H9 (cell line): ENCODE data around the gene MBP. TPM values are rescaled to one million over a fixed set of nuclear protein-coding genes. Genes with fewer than 3 reads are reported as not detected.

Source experiments
- DNase-seq: peaks from one replicate; pipeline ENCODE4 v3.0.0-alpha.2; 2017
- H2AFZ ChIP-seq: one replicate; pipeline ENCODE4 v1.6.1; 2013; ENCODE audit warnings: mild to moderate bottlenecking, low read length, control low read depth, moderate library complexity
- H2AK5ac ChIP-seq: 2 replicates; pipeline ENCODE4 v1.6.1; 2013; ENCODE audit warnings: low read length, control low read depth, mixed read lengths; ENCODE audit not compliant: insufficient read length
- H2BK120ac ChIP-seq: one replicate; pipeline ENCODE4 v1.6.1; 2013; ENCODE audit warnings: low read depth, mild to moderate bottlenecking, low read length, control low read depth, inconsistent platforms; ENCODE audit not compliant: poor library complexity, severe bottlenecking
- H2BK12ac ChIP-seq: 2 replicates; pipeline ENCODE4 v1.6.1; 2013; ENCODE audit warnings: low read length, control low read depth, mixed read lengths, low read depth; ENCODE audit not compliant: insufficient read length
- H2BK15ac ChIP-seq: 2 replicates; pipeline ENCODE4 v1.6.1; 2013; ENCODE audit warnings: low read depth, low read length, control low read depth
- H2BK20ac ChIP-seq: one replicate; pipeline ENCODE4 v1.6.1; 2013; ENCODE audit warnings: low read depth, mild to moderate bottlenecking, low read length, control low read depth, inconsistent platforms; ENCODE audit not compliant: poor library complexity, severe bottlenecking
- H2BK5ac ChIP-seq: 2 replicates; pipeline ENCODE4 v1.6.1; 2013; ENCODE audit warnings: low read length, control low read depth, mixed read lengths; ENCODE audit not compliant: insufficient read length
- H3K14ac ChIP-seq: 2 replicates; pipeline ENCODE4 v1.6.1; 2013; ENCODE audit warnings: low read length, control low read depth; ENCODE audit not compliant: insufficient read depth
- H3K18ac ChIP-seq: 2 replicates; pipeline ENCODE4 v1.6.1; 2013; ENCODE audit warnings: low read depth, mild to moderate bottlenecking, mixed read lengths, low read length, control low read depth; ENCODE audit not compliant: insufficient read length
- H3K23ac ChIP-seq: 2 replicates; pipeline ENCODE4 v1.6.1; 2013; ENCODE audit warnings: low read length, control low read depth, mixed read lengths, low read depth; ENCODE audit not compliant: insufficient read length
- H3K23me2 ChIP-seq: 2 replicates; pipeline ENCODE4 v1.6.1; 2013; ENCODE audit warnings: low read depth, mild to moderate bottlenecking, mixed read lengths, low read length, control low read depth; ENCODE audit not compliant: insufficient read length, poor library complexity, severe bottlenecking
- H3K27ac ChIP-seq: 2 replicates; pipeline ENCODE4 v1.5.1; 2013; ENCODE audit warnings: low read length, control low read depth, mixed read lengths, low read depth; ENCODE audit not compliant: insufficient read length
- H3K27me3 ChIP-seq: 2 replicates; pipeline ENCODE4 v1.6.1; 2013; ENCODE audit warnings: low read length, control low read depth, inconsistent platforms; ENCODE audit not compliant: insufficient read depth
- H3K4ac ChIP-seq: 2 replicates; pipeline ENCODE4 v1.6.1; 2013; ENCODE audit warnings: low read depth, mild to moderate bottlenecking, control low read depth, inconsistent platforms, low read length, moderate library complexity
- H3K4me1 ChIP-seq: 2 replicates; pipeline ENCODE4 v1.6.1; 2013; ENCODE audit warnings: low read length, control low read depth, inconsistent platforms; ENCODE audit not compliant: insufficient read depth
- H3K4me2 ChIP-seq: 2 replicates; pipeline ENCODE4 v1.6.1; 2013; ENCODE audit warnings: low read length, control low read depth, mixed read lengths; ENCODE audit not compliant: insufficient read length, insufficient read depth
- H3K56ac ChIP-seq: 2 replicates; pipeline ENCODE4 v1.6.1; 2013; ENCODE audit warnings: low read depth, mild to moderate bottlenecking, mixed read lengths, low read length, control low read depth; ENCODE audit not compliant: insufficient read length
- H3K79me1 ChIP-seq: 2 replicates; pipeline ENCODE4 v1.6.1; 2013; ENCODE audit warnings: low read depth, mild to moderate bottlenecking, moderate library complexity, low read length, control low read depth, inconsistent platforms; ENCODE audit not compliant: insufficient read depth, poor library complexity, severe bottlenecking
- H3K79me2 ChIP-seq: 2 replicates; pipeline ENCODE4 v1.6.1; 2013; ENCODE audit warnings: low read length, control low read depth, inconsistent platforms; ENCODE audit not compliant: insufficient read depth
- H3K9ac ChIP-seq: 2 replicates; pipeline ENCODE4 v1.6.1; 2013; ENCODE audit warnings: low read length, control low read depth, mixed read lengths; ENCODE audit not compliant: insufficient read length; ENCODE audit errors: extremely low read depth
- H3K9me3 ChIP-seq: one replicate; pipeline ENCODE4 v1.6.1; 2013; ENCODE audit warnings: low read depth, low read length, inconsistent platforms; ENCODE audit not compliant: control insufficient read depth
- H3T11ph ChIP-seq: one replicate; pipeline ENCODE4 v1.6.1; 2013; ENCODE audit warnings: mild to moderate bottlenecking, low read length, control low read depth, inconsistent platforms
- H4K20me1 ChIP-seq: one replicate; pipeline ENCODE4 v1.6.1; 2013; ENCODE audit not compliant: control insufficient read depth, insufficient read length, insufficient read depth
- H4K5ac ChIP-seq: 2 replicates; pipeline ENCODE4 v1.6.1; 2013; ENCODE audit warnings: low read depth, mild to moderate bottlenecking, mixed read lengths, low read length, control low read depth; ENCODE audit not compliant: insufficient read length
- H4K8ac ChIP-seq: replicated peaks from 2 replicates; pipeline ENCODE4 v1.6.1; 2013; ENCODE audit warnings: low read length, control low read depth, mixed read lengths, low read depth; ENCODE audit not compliant: insufficient read length
- H4K91ac ChIP-seq: 2 replicates; pipeline ENCODE4 v1.6.1; 2013; ENCODE audit warnings: low read depth, mild to moderate bottlenecking, moderate library complexity, mixed read lengths, low read length, control low read depth; ENCODE audit not compliant: insufficient read length
- H3K27ac Mint-ChIP-seq, 3 experiments: 2 replicates in 2 of 3; 3 replicates in 1 of 3; pipeline ENCODE4 v1.8.0; 2020 to 2021; ENCODE audit warnings: mixed read lengths in 3 of 3, mild to moderate bottlenecking in 1 of 3, moderate library complexity in 1 of 3
- H3K27me3 Mint-ChIP-seq: 2 replicates; pipeline ENCODE4 v1.8.0; 2021; ENCODE audit warnings: low read depth, mild to moderate bottlenecking, moderate library complexity, mixed read lengths
- H3K36me3 Mint-ChIP-seq, 3 experiments: 2 replicates in 2 of 3; 3 replicates in 1 of 3; pipeline ENCODE4 v1.8.0; 2020 to 2021; ENCODE audit warnings: low read depth in 3 of 3, mixed read lengths in 3 of 3; ENCODE audit not compliant: insufficient read depth in 1 of 3
- H3K4me1 Mint-ChIP-seq, 2 experiments: 2 replicates each; pipeline ENCODE4 v1.8.0; 2020; ENCODE audit warnings: mixed read lengths in 2 of 2
- H3K4me3 Mint-ChIP-seq, 2 experiments: 2 replicates in 1 of 2; 3 replicates in 1 of 2; pipeline ENCODE4 v1.8.0; 2020 to 2021; ENCODE audit warnings: mild to moderate bottlenecking in 2 of 2, mixed read lengths in 2 of 2, moderate library complexity in 1 of 2
- H3K9me3 Mint-ChIP-seq, 2 experiments: 2 replicates in 1 of 2; 3 replicates in 1 of 2; pipeline ENCODE4 v1.8.0; 2020; ENCODE audit warnings: mild to moderate bottlenecking in 2 of 2, mixed read lengths in 2 of 2, moderate library complexity in 1 of 2
- WGBS: extraction: QIAGEN DNeasy Blood & Tissue Kit; methylation state at CpG from one replicate; pipeline ENCODE4 v1.1.7; 2013; ENCODE audit warnings: missing lambda C conversion rate, low lambda C conversion rate, mixed read lengths; ENCODE audit not compliant: insufficient read length; ENCODE audit errors: extremely low coverage; 5-methylcytosine and 5-hydroxymethylcytosine counted together
- total RNA-seq: library from RNA; stranded (reverse); gene quantifications from 2 replicates; pipeline ENCODE4 v1.2.1, GENCODE V29; 2021
- TF ChIP-seq, protein P1 (sequence below): fragments of 200-600 bp; sonication (generic); conservative IDR thresholded peaks from 3 replicates; pipeline ENCODE4 v1.8.0; 2021; ENCODE audit warnings: antibody characterized with exemption, mild to moderate bottlenecking

The MBP gene
- total RNA-seq, 1 experiment from 2014 or later: 8.6 TPM

DNA sequence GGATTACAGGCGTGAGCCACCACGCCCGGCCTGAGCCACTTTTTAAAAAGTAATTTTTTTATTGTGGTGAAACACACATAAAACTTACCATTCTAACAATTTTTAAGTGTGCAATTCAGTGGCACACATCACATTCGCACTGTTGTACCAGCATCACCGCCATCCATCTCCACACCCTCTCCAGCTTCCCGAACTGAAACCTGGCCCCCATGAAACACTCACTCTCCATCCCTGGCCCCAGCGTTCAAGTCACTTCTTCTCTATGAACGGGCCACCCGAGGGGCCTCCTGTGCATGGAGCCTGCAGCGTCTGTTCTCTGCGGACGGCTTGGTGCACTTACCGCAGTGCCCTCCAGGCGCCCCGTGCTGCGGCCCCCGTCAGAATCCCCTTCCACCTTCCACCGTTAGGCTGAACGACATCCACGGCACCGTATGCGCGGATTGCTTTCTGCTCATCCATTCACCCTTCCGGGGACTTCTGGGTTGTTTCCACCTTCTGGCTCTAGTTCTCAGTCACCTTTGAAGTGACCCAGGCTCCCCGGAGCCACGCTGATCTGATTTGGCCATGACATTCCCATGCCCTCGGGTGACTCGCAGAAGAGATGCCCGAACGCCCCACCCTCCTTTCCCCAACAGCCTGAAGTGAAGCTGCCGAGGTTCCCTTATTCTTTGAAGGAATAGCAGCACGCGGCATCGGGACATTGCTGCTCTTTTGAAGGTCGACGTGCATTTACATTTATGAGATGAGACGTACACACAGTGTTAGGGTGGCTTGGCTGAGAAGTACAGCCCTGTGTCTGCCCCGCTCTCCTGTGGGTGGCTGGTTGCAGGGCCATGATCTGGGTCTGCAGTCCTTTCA lies 134.4 kb downstream of the MBP start:
- H3K27me3 Mint-ChIP-seq: no peaks in the 10 kb centered on the region; the same call in none of the 2 replicates
- no peak overlapping the region for H2BK5ac ChIP-seq
- no peak overlapping the region for H3K27ac Mint-ChIP-seq
- H3K56ac ChIP-seq: no peak overlapping the region
- H3K9me3 Mint-ChIP-seq: no peaks in the 10 kb centered on the region
- no peak overlapping the region for H2BK15ac ChIP-seq
- no peak overlapping the region for H3K4me3 Mint-ChIP-seq
- H3K79me2 ChIP-seq: no peaks in the 10 kb centered on the region
- no peak overlapping the region for H2AFZ ChIP-seq
- no peak overlapping the region for H3T11ph ChIP-seq
- H3K23me2 ChIP-seq: no peaks in the 10 kb centered on the region
- no peak overlapping the region for H4K91ac ChIP-seq
- no peak overlapping the region for H4K5ac ChIP-seq
- H3K18ac ChIP-seq: no peak overlapping the region
- H3K23ac ChIP-seq: no peak overlapping the region
- no peaks in the 10 kb centered on the region for H4K20me1 ChIP-seq
- TF ChIP-seq, protein P1, sequence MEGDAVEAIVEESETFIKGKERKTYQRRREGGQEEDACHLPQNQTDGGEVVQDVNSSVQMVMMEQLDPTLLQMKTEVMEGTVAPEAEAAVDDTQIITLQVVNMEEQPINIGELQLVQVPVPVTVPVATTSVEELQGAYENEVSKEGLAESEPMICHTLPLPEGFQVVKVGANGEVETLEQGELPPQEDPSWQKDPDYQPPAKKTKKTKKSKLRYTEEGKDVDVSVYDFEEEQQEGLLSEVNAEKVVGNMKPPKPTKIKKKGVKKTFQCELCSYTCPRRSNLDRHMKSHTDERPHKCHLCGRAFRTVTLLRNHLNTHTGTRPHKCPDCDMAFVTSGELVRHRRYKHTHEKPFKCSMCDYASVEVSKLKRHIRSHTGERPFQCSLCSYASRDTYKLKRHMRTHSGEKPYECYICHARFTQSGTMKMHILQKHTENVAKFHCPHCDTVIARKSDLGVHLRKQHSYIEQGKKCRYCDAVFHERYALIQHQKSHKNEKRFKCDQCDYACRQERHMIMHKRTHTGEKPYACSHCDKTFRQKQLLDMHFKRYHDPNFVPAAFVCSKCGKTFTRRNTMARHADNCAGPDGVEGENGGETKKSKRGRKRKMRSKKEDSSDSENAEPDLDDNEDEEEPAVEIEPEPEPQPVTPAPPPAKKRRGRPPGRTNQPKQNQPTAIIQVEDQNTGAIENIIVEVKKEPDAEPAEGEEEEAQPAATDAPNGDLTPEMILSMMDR: no peak
- no CpG with 5 or more reads among the region's 38 CpGs for WGBS
- H3K27ac ChIP-seq: no peak overlapping the region
- H3K4ac ChIP-seq: no peak overlapping the region
- H3K9ac ChIP-seq: no peak overlapping the region
- H3K27me3 ChIP-seq: no peaks in the 10 kb centered on the region
- H3K36me3 Mint-ChIP-seq: no peaks in the 10 kb centered on the region; a peak in 1 of 7 replicates
- H2BK120ac ChIP-seq: no peak overlapping the region
- no peaks in the 10 kb centered on the region for H3K79me1 ChIP-seq
- no peak overlapping the region for H4K8ac ChIP-seq
- H2BK12ac ChIP-seq: no peak overlapping the region
- no peak overlapping the region for H2BK20ac ChIP-seq
- no peak overlapping the region for H2AK5ac ChIP-seq
- H3K9me3 ChIP-seq: no peaks in the 10 kb centered on the region
- no peak overlapping the region; the same call in 1 of the 2 replicates for H3K14ac ChIP-seq
- H3K4me2 ChIP-seq: no peak overlapping the region
- peaks cover 14 to 20% of the 10 kb centered on the region in 2 experiments for H3K4me1 Mint-ChIP-seq
- H3K4me1 ChIP-seq: no peaks in the 10 kb centered on the region
- no peak for DNase-seq
